CD4-positive, alpha-beta T cell treated with Interferon alpha-2 for 1 hour (primary cell): ENCODE measurements around the gene ILF3.

Experiments used
- DNase-seq, 2 donors: peaks; one replicate each; pipeline ENCODE4 v3.0.0-alpha.2; 2020 to 2022

Gene ILF3

DNA sequence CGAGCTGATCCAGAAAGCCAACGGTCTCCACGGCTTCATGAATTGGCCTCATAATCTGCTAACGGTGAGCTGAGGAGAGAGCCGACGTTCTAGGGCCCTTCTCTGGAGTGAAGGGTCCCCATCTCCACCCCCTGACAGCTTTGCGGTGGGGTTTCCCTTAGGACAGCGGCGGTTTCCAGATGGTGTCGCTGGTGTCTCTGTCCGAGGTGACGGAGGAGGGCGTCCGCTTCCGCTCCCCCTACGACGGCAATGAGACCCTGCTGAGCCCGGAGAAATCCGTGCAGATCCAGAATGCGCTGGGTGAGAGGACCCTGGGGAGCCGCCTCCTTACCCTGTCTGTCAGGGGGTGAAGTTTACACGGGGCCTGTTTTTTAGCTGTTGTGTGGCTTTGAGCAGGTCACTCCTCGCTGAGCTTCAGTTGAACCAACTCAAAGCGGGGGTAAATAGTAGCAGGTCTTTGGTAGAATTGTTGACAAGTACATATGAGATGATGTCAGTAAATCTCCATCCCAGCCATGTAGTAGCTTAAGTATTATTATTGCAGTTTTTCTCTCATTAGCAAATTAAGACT is 47.9 kb downstream of the ILF3 start:
- peak in 1 of 2 donors; percentile 22 for DNase-seq

DNA sequence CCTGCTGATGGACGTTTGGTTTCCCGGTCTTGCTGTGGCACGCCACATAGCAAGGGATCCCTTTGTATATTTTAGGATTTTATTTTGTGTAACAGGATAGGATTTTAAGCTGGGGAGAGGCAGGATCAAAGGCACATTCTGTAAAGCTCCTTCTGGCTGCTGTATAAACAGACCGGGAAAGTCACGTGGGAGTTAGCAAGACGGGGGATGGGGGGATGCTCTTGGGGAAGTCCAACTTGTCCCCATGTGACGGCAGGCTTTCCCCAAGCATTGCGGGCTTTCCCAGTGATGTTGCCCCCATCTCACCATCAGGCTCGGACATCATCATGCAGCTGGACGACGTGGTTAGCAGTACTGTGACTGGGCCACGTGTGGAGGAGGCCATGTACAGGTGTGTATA is 52.8 kb downstream of the ILF3 start:
- no peak for DNase-seq

DNA sequence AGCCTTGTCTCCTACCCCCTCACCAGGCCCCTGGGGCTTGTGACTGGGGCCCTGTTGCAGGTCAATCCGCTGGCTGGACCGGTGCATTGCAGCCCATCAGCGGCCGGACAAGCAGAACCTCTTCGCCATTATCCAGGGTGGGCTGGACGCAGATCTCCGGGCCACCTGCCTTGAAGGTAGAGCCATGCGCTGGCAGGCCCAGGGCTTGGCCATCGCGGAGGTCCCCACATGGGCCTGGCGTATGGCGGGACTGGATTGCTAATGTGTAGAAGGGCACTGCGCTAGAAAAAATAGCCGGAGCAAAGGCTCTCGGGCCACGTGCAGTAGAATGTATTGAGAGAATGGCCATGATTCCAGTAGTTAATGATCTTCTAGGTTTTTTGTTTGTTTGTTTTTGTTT is 53.3 kb downstream of the ILF3 start:
- no peak for DNase-seq

DNA sequence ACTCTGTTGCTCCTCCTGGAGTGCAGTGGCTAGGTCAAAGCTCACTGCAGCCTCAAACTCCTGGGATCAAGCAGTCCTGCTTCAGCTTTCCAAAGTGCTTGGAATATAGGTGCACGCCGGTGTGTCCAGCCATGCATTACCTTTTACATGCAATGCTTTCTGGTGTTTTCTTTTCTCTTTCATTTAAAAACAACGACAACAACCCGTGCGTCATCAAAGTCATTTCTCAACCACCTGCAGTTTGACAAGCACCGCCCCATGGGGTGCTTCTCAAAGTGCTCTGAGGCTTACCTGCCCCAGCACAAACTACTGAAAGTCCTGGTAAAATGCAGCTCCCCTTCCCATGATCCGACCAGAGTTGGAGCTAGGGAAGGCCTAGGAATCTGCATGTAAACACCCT is 54.1 kb downstream of the ILF3 start:
- DNase-seq: no peak

DNA sequence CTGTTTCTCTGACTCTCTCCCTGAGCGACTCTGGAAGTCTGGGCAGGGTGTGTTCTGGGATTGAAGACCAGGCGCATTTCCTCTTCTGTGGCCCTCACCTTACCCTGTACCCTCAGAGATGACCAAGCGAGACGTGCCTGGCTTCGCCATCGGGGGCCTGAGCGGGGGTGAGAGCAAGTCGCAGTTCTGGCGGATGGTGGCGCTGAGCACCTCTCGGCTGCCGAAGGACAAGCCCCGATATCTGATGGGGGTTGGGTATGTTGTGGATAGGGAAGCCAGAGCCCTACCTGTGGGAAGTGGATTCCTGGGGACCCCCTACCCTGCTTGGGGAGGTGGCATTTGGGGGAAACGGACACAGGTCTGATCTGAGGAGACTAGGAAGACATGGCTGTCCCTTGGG is 57.9 kb downstream of the ILF3 start:
- no peak for DNase-seq

DNA sequence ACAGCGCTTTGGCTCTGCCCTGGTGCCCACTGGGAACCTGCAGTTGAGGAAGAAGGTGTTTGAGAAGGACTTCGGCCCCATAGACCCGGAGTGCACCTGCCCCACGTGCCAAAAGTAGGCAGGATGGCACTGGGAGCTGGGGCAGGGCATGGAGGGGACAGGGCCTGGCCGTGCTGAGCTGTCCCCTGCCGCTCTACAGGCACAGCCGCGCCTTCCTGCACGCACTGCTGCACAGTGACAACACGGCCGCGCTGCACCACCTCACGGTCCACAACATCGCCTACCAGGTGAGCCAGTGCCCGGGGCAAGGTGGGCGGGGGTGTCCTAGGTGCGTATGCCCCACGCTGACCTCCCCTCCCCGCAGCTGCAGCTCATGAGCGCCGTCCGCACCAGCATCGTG is 58.6 kb downstream of the ILF3 start:
- no peak for DNase-seq

DNA sequence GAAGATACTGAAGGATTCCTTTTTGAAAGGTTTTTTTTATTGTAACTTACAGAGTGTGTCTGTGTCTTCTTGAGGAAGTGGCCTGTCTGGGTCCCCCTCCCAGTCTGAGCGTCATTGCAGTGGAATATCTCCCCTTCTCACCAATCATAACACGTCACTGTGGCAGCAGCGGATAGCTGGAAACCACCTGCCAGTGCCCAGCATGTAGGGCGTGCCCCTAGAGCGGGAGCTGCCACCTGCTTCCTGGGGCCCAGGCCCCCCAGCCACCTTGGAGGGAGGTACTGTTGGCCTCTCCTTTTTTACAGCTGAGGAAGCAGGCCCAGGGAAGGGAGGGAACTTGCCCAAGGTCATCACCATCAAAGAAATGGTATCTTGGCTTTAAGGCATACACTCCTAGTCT is 59.2 kb downstream of the ILF3 start:
- no peak for DNase-seq

DNA sequence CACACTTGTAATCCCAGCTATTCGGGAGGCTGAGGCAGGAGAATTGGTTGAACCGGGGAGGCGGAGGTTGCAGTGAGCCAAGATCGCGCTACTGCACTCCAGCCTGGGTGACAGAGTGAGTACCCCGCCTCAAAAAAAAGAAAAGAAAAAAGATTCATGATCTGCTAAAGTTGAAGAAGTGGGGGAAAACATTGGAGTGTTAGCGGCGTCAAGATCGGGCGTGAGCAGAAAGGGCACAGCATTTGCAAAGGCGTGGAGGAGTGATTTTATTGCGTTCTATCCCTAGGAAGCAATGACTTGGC is 62.9 kb downstream of the ILF3 start:
- DNase-seq: no peak

DNA sequence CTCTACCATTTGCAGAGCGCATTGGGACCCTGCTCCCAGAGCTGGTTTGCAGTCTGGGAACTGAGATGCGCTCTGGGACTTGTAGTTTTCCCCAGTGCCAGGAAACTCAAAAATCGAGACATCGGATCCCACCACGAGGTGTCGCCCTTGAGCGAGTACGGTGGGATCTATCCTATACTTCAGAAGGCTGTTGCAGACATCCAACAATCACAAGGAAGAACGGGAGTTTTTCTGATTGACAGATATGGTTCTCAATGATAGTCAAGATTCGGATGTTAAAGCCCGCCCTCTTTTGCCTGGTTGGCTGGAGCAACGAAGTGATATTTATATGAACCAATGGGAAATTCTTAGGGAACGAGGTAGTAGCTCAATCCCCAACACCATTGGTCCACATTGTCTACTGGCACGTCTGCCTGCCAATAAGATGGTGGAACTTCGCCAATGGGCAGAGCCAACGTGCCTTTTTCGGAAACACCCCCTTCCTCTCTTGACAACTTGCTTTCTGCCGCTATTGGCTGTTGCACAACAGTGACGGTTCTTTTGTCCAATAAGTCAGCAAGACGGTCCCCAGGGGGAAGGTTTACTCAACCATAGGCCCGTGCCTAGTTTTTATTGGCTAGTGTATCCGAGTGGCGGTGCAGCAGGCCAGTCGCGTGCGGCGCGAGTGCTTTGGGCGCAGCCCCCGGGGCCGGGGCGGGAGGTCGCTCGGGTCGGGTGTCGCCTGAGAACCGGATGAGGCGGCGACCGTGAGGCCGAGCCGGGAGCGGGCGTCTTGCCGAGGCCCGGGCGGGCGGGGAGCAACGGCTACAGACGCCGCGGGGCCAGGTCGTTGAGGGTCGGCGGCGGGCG is 63.4 kb downstream of the ILF3 start, which contains the start of gene DNM2:
Gene DNM2, plus strand, starts transcription at position 724 of the 849 bp plus-strand sequence. CDS start 164 bp downstream, outside the sequence.
- peak; percentile 99 to 100 for DNase-seq

DNA sequence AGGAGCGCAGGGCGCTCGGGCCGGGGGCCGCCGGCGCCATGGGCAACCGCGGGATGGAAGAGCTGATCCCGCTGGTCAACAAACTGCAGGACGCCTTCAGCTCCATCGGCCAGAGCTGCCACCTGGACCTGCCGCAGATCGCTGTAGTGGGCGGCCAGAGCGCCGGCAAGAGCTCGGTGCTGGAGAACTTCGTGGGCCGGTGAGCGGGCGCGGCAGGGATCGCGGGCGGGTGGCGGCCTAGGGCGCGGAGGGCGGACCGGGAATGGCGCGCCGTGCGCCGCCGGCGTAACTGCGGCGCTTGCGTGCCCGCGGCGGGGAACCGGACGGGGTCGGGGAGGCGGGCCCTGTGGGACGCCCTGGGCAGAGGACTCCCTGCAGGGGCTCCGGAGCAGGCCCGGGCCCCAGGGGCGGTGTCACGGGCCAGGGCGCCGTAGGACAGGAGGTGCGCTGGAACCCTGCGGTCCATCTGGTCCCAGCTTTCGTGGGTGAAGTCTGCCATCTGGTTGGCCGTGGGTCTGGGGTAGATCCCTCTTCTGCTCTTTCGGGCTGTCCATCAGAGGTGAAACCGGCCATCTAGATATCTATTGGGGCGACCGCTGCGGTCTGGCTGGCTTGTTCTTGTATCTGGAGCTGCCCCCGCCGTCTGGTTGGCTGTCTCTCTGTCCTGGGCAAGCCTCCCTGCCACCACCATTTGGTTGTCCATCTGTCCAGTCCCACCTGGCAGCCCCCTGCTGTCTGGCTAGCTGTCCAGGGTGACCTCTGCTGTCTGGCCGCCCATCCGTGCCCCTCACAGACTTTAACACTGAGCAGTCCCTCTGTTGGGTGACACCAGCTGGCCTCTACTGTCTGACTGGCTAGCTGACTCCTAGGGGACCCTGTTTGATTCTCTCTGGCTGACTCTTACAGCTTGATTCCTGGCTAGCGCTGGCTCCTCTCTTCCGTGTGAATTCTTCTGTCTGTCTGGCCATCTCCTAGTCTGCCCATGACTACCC is 64.4 kb downstream of the ILF3 start:
- DNase-seq: peak; percentile 11 to 57

DNA sequence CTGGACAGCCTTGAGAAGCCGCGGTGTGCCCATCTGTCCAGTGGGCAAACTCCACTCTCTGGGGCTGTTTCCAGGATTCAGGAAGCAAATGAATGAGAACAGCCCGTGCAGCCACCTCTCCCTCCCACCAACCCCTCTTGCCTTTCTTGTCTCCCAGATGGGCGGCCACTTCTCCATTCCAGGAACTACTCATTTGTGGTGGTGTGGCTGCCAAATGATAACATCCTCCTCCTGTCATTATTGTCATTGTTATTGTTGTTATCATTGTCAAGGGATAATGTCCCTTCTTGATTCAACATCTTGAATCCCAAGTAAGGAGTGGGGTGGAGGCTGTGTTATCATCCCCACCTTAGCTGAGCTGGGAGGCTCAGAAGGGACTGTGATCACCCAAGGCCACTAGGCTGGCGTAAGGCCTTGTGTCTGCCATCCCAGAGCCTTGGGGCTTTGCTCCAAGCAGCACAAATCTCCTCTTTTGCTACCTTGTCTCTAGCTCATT is 65.4 kb downstream of the ILF3 start:
- peak in 1 of 2 donors; percentile 23 for DNase-seq

DNA sequence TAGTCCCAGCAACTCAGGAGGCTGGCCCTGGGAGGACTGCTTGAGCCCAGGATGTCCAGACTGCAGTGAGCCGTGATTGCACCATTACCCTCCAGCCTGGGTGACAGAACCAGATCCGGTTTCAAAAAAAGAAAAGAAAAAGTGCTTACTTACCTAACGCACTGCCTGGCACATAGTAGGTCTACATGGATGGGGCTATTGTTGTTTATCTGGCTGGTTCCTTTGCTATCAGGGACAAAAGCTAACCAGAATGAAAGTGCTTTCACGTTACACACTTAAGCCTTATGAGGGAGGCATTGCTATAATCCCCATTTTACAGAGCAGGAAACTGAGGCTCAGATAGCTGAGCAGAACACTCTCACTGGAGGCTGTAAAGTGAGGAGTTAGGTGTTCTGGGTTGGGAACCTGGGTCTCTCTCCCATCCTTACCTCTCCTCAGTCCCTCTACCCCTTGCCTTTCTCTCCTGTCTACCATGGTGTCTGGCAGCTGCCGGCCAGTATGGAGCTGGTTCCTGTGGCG is 66.5 kb downstream of the ILF3 start:
- DNase-seq: no peak

DNA sequence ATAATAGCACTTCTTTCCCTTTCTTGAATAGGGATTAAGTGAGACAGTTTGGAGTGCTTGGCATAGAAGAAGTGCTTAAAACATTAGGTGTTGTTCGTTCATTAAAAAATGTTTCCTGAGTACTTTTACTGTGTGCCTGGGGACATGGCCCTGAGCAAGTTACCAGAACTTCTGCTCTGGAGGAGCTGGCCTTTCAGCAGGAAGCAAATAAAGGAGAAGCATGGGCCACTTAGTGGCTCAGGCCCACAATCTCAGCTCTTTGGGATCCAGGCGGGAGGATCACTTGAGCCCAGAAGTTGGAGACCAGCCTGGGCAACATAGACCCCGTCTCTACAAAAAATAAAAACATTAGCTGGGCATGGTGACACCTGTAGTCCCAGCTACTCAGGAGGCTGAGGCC is 69.4 kb downstream of the ILF3 start:
- DNase-seq: no peak

DNA sequence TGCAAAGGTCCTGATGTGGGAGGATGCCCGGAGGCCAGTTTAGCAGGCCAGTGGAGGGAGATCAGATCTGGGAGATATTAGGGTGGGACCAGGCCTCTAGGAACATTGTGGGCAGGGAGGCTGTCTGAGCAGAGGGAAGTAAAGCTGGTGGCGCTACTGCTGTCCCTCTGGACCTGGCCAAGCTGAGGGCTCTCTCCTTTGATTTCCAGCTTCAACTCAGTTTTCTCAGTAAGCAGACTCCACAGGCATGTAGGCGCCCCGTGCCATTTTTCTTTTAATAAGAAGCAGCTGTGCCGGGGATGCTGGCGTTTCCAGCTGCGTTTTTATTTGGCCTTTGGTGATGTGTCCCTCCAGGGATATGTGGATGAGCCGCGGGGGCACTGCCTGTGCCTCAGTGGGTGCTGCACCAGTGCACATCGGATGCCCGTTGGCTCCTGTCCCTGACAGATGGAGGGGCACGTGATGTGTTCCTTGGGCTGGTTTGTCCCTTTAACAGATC is 70.5 kb downstream of the ILF3 start:
- no peak for DNase-seq

DNA sequence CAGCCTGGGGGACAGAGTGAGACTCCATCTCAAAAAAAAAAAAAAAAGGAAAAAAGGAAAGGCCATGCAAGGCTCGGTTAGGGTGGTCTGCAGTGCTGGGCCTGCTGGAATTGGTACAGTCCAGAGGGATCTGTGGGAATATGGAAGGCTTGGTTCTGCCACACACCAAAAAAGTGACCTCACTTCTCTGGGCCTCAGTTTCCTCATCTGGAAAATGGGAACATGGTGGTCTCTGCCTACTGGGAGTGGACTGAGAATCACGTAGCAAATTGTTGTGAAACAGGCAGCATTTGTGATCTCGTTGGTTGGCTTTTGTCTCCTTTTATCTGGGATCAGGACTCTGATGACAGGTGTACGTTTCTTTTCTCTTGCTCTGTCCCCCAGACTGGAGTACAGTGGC is 71.3 kb downstream of the ILF3 start:
- no peak for DNase-seq

DNA sequence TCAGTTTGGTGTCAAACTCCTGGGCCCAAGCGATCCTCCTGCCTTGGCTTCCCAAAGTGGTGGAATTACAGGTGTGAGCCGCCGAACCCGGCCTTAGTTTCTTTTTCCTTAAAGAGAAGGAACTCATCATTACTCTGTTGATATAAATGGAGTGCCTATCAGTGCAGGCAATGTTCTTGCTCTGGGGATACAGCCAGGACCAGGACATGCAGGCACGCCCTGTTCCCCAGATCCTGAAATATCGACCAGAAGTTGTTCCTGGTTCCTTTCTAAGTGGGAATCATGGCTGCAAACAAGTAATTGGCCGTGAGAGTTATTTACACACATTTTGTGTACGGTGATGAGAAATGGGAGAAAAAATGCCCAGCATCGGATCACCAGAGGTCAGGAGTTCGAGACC is 72.1 kb downstream of the ILF3 start:
- DNase-seq: no peak

DNA sequence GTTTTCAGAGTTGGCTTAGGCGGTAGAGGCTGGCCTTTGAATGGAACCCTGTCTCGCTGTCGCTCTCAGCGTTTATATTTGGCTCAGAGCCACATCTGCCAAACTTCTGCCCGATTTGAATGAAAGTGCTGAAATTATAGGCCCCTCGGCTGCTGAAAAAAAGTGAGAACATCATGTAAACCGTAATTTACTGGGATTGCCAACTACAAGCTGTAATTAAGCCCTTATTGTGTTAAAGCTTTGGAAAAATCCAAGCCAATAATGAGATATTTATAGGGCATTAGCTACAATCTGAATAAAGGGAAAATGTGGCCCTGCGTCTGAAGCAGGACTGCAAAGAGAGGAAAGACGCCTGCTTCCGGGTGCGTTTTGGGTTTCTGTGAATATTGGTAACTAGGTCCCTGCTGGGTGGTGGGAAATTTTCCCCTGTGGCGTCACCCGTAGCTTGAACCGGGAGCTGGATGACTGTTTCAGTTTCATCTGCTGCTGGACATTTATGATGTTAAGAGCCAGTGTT is 73.6 kb downstream of the ILF3 start:
- no peak for DNase-seq

DNA sequence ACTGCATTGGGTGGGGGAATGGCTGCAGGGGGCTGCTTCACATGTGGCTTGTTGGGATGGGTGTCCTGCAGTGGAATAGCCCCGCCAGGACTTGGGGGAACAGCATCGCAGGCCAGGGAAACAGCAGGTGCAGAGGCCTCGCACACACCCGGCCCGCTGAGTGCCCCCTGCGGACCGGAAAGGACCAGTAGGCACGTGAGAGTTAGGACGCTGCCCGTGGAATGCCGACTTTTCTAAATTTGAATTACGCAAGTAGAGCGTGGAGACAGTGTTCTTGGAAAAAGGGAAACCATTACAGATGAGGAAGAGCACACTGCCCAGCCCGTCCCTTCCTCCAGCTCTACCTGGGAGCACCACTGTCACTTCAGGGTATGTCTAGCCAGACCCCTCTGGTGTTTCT is 75.3 kb downstream of the ILF3 start:
- DNase-seq: no peak

DNA sequence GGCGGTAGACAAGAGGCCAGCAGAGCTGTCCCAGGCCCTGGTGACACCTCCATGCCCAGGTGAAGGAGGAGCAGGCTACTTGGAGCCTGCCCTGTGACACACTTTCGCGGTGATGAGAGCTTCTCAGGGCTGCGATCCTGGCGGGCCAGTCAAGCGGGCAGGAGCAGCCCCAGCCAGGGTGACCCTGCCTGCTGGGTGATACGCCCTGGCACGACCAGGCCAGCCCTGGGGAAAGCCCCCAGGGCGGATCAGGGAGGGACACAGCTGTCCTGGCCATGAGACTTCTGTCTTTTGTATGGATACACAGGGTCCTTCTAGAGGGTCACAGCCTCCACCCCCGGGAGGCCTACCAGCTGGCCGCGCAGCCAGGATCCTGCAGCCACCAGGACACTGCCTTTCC is 76.8 kb downstream of the ILF3 start:
- no peak for DNase-seq

DNA sequence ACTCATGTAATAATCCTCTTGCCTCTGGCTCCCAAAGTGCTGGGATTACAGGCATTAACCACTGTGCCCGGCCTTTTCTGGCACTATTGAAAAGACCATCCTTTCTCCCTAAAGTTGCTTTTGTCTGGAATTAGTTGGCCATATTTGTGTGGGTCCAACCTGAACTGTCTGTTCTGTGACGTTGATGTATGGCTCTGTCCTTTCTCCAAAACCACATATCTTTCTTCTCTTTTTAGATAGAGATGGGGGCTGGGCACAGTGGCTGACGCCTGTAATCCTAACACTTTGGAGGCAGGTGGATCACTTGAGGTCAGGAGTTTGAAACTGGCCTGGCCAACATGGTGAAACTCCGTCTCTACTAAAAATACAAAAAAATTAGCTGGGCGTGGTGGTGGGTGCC is 81.6 kb downstream of the ILF3 start:
- no peak for DNase-seq

DNA sequence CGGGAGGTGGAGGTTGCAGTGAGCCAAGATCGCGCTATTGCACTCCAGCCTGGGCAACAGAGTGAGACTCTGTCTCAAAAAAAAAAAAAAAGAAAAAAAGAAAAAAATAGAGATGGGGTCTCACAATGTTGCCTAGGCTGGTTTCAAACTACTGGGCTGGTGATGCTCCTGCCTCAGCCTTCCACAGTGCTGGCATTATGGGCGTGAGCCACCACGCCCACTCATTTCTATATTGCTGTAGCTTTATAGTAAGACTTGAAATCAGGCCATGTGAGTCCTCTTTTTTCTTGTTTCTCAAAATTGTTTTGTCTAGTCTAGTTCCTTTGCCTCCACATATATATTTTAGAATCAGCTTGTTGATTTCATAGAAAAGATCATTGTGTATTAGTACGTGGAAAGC is 82.0 kb downstream of the ILF3 start:
- DNase-seq: no peak

DNA sequence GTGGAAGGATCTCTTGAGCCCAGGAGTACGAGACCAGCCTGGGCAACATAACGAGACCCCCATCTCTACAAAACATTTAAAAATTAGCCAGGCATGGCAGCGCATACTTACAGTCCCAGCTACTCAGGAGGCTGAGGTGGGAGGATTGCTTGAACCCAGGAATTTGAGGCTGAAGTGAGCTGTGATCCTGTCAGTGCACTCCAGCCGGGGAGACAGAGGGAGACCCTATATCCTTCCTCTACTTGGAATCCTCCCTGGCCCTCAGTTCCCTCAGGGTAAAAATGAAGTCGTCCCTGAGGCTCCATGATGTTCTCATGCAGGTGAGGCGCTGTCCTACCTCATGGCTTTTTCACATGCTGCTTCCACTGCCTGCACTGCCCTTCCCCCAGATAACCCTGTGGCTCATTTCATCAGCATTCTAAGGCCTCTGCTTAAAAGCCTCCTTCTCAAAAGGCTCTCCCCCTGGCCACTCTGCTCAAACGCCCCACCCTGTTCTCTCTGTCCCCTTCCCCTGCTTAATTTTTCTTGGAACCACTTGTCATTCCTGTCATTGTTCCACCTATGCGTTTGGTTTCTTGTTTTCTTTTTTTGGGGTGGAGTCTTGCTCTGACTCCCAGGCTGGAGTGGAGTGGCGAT is 82.9 kb downstream of the ILF3 start:
- no peak for DNase-seq
